Activated CD4-positive, alpha-beta T cell treated with anti-CD3 and anti-CD28 coated beads for 1 hour (primary cell): Measurements from ENCODE around the gene MLLT6.
"Not testable (repeated sequence)": the region's sequence is repeated elsewhere in the genome, so short reads cannot be mapped to it uniquely, and the experiment has no call there.

ENCODE experiments used
- DNase-seq: peaks from one replicate; pipeline ENCODE4 v3.0.0-alpha.2; 2020

Gene MLLT6

GRCh38 chr17:38709104-38709820 lies 4.2 kb downstream of the MLLT6 start:
- no peak for DNase-seq

- no peak for DNase-seq
These were observed 5.0 kb downstream of the MLLT6 start for GRCh38 chr17:38709864-38710603.

- no peak for DNase-seq
These were observed 5.5 kb downstream of the MLLT6 start for GRCh38 chr17:38710604-38710962.

DNA sequence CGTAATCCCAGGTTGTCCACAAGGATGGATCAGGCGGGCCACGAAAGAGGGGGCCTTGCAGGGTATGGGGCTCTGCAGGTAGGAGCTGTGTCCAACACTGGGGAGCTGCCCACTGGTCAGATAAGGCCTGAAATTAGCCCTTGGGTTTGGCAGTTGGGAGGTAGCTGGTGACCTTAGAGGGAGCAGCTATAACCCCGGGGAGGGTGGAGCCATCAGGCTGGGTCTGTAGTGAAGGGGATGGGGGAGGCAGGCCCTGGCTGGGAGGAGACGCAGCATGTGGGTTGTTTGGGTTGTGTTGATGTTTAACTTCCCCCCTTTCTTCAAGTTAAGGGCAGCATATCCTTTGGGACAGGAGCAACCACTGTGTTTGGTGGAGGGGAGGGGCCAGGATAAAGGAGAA lies 5.9 kb downstream of the MLLT6 start:
- DNase-seq = no peak

GRCh38 chr17:38711792-38712571 lies 6.9 kb downstream of the MLLT6 start:
- DNase-seq = no peak

- DNase-seq = no peak
These were observed 7.5 kb downstream of the MLLT6 start for GRCh38 chr17:38712593-38712992.

GRCh38 chr17:38713456-38714075 lies 8.5 kb downstream of the MLLT6 start:
- DNase-seq = no peak

DNA sequence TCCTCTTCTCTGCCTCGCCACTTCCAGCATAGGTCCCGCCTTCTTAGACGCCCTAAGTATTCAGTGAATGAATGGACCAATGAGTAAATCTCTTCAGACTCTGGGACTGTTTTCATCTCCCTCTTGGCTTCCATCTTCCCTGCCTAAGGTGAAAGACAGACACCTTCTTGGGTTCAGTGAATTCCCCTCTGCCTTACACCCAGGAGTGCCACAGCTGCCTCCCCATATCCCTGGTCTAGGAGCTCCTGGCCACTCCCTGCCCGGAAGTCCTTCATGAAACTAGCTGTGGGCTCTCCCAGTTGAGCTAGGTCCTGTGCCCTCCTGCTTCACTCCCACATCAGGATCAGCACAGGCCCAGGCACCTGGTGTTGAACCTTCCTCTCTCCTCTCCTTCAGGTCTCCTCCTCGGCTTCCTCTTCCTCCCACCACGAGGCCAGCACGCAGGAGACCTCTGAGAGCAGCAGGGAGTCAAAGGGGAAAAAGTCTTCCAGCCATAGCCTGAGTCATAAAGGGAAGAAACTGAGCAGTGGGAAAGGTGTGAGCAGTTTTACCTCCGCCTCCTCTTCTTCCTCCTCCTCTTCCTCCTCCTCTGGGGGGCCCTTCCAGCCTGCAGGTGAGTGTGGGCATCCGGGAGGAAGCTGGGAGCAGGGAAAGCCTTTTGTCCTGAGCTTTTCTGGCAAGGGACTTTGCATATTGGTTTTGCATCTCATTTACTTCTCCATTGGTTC lies 10.3 kb downstream of the MLLT6 start:
- DNase-seq = no peak

- no peak for DNase-seq
These were observed 11.4 kb downstream of the MLLT6 start for GRCh38 chr17:38716368-38717005.

GRCh38 chr17:38717139-38717745 lies 12.2 kb downstream of the MLLT6 start:
- no peak for DNase-seq

- no peak for DNase-seq
These were observed 14.3 kb downstream of the MLLT6 start for GRCh38 chr17:38719289-38719942.

DNA sequence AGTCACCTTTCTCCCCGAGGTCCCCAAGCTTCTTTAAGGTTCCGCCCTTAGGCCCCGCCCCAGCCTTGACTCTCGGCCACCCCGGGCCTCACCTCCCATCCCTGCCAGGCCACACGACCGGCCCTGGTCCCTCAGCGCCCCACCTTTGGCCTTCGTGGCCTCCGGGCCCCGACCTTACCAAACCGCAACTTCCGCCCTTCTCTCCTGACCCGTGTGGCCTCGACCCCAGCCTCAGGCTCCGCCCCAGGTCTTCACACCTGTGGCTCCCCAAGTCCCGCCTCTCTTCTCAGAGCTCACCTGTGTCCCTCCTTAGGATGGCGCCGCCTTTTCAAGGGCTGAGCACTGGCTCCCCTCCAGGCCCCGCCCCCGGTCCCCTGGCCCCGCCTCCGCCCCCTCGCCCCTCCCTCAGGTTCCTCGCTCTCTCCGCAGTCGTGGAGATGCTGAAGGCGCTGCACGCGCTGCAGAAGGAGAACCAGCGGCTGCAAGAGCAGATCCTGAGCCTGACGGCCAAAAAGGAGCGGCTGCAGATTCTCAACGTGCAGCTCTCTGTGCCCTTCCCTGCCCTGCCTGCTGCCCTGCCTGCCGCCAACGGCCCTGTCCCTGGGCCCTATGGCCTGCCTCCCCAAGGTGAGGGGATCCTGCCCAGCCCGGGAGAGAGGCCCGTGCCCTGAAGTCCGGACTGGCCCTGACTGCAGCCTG lies 15.0 kb downstream of the MLLT6 start:
- DNase-seq = no peak

DNA sequence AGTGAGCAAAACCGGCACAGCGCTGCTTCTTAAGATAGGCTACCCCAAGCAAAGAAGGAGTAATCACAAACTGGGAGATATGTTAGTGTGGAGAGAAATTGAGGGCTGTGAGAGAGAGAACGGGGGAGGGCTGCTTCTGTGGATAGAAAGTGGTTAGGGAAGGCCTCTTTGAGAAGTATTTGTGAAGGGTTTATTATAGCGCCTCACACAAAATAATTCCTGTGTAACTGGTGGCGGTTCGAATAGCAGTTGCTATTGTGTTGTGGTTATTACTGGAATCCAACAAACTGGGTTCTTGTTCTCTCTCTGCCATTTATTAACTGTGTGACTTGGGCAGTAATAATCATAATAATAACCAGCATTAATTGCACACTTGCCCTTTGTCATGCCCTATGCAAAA lies 15.9 kb downstream of the MLLT6 start:
- no peak for DNase-seq

GRCh38 chr17:38721802-38722201 lies 16.7 kb downstream of the MLLT6 start:
- DNase-seq = no peak

- no peak for DNase-seq
These were observed 19.4 kb downstream of the MLLT6 start for GRCh38 chr17:38724337-38724988.

GRCh38 chr17:38725066-38725465 lies 20.0 kb downstream of the MLLT6 start:
- DNase-seq = no peak

DNA sequence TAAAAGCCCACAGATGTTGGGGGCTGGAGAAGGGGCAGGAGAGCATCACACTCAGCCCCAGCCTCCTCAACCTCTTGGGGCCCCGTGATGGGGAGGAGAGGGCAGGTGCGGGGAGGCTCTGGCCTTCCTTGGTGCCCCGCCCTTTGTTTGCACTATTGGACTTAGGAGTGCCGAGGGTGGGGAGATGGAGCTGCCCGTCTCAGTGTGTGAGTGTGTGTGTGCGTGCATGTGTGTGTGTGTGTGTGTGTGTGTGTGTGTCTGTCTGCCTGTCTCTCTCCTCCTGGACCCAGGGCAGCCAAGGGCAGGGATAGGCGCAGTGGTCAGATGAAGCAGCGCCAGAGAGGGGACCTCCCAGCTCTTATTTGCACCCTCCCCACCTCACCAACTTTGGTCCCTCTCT lies 21.1 kb downstream of the MLLT6 start:
- not testable (repeated sequence) for DNase-seq

DNA sequence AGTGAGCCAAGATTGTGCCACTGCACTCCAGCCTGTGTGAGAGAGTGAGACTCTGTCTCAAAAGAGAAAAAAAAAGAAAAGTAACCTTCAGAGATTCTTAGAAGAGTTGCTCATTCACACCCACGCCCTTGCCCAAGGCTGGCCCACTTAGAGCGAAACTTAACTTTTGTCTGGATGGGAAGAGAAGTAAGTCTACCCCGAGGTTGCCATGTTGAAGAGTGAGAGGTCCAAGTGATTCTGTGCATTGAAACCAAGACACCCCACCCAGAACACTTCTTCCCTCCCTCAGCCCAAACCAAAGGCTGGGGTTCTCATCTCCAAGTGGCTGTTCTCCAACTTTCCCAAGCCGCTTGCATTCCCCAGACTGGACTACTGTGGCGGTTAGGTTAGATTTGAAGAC lies 22.7 kb downstream of the MLLT6 start:
- DNase-seq = no peak

- DNase-seq = peak; percentile 48
These were observed 23.3 kb downstream of the MLLT6 start for GRCh38 chr17:38728290-38728831.
